Caco-2 (cell line): ENCODE data around the gene SHB. TPM values are rescaled to one million over a fixed set of nuclear protein-coding genes. Genes with fewer than 3 reads are reported as not detected.

Experiments used
- BruUV-seq: library from RNA; stranded (reverse); fragments of 400-500 nt; replicated peaks from 2 replicates; lab custom pipeline; 2021; lab: Mats Ljungman, UMichigan
- CTCF ChIA-PET: fragments of 300-600 bp; sonication (Branson Sonifier 250); formaldehyde crosslinking; loops from one replicate; lab custom pipeline; 2022; ENCODE audit warnings: antibody characterized with exemption; lab: Charles Lee
- POLR2A ChIA-PET: fragments of 300-600 bp; sonication (Branson Sonifier 250); formaldehyde crosslinking; loops from one replicate; lab custom pipeline; 2022; ENCODE audit warnings: antibody characterized with exemption; lab: Charles Lee
- DNase-seq, 2 experiments: peaks; one replicate each; pipeline versions ENCODE4 v3.0.0 to v3.0.0-alpha.2; 2020 to 2022
- H3K27me3 ChIP-seq: replicated peaks from 2 replicates; pipeline ENCODE4 v1.6.0; 2011; ENCODE audit warnings: low read length; ENCODE audit not compliant: control insufficient read depth, insufficient read depth
- H3K36me3 ChIP-seq: 2 replicates; pipeline ENCODE4 v1.5.1; 2011; ENCODE audit warnings: low read length; ENCODE audit not compliant: control insufficient read depth, insufficient read depth
- H3K4me1 ChIP-seq: fragments of 250-450 bp; sonication (Bioruptor Pico); 2 replicates; pipeline ENCODE4 v1.5.1; 2020; ENCODE audit warnings: mild to moderate bottlenecking
- H3K4me3 ChIP-seq: 2 replicates; pipeline ENCODE4 v1.5.1; 2011; ENCODE audit warnings: low read depth, mild to moderate bottlenecking, control low read depth, low read length
- H3K9me3 ChIP-seq: fragments of 250-450 bp; sonication (Bioruptor Pico); 2 replicates; pipeline ENCODE4 v1.5.1; 2020; ENCODE audit warnings: mild to moderate bottlenecking, moderate library complexity
- H3K27ac Mint-ChIP-seq: one replicate; pipeline ENCODE4 v1.8.0; 2022; ENCODE audit warnings: mixed read lengths; ENCODE audit not compliant: unreplicated experiment
- H3K27me3 Mint-ChIP-seq: one replicate; pipeline ENCODE4 v1.8.0; 2022; ENCODE audit warnings: mixed read lengths; ENCODE audit not compliant: insufficient read depth, unreplicated experiment
- H3K36me3 Mint-ChIP-seq: one replicate; pipeline ENCODE4 v1.8.0; 2022; ENCODE audit warnings: mild to moderate bottlenecking, mixed read lengths; ENCODE audit not compliant: insufficient read depth, unreplicated experiment
- H3K4me1 Mint-ChIP-seq: one replicate; pipeline ENCODE4 v1.8.0; 2022; ENCODE audit warnings: low read depth, mixed read lengths; ENCODE audit not compliant: unreplicated experiment
- H3K4me3 Mint-ChIP-seq: one replicate; pipeline ENCODE4 v1.8.0; 2022; ENCODE audit warnings: mild to moderate bottlenecking, moderate library complexity, mixed read lengths; ENCODE audit not compliant: unreplicated experiment
- H3K9me3 Mint-ChIP-seq: one replicate; pipeline ENCODE4 v1.8.0; 2022; ENCODE audit warnings: mixed read lengths; ENCODE audit not compliant: unreplicated experiment
- CTCF ChIP-seq, 2 experiments: fragments of 200-600 bp in 1 of 2; IDR thresholded peaks; 1 replicate in 1 of 2; 2 replicates in 1 of 2; pipeline versions ENCODE4 v1.5.1 to v1.8.0; 2011 to 2022; ENCODE audit warnings: antibody characterized with exemption in 1 of 2, control low read depth in 1 of 2, inconsistent platforms in 1 of 2, low read depth in 1 of 2, low read length in 1 of 2, mild to moderate bottlenecking in 1 of 2, moderate library complexity in 1 of 2; ENCODE audit not compliant: insufficient read depth in 1 of 2, severe bottlenecking in 1 of 2, unreplicated experiment in 1 of 2
- intact Hi-C: fragments of 100-400 bp; cut with micrococcal nuclease; formaldehyde crosslinking; loops from one replicate; pipeline ENCODE4 v1.10.0; 2022; ENCODE audit not compliant: unreplicated experiment
- total RNA-seq: library from RNA; stranded (reverse); gene quantifications from 2 replicates; pipeline ENCODE4 v1.2.3, GENCODE V29; 2022

The SHB gene
- total RNA-seq, 1 experiment from 2014 or later = 18.3 TPM

- H3K27me3 ChIP-seq = no peaks in the 10 kb centered on the region
- ChIA-PET CTCF (interaction anchor here (1.0 kb wide), 1 partner anchor 17 kb away, joined by 3 read pairs; no protein-coding TSS in a partner anchor), POLR2A (no interaction called here)
- no TSS peak for BruUV-seq
- peaks cover 43% of the 10 kb centered on the region for H3K4me1 Mint-ChIP-seq
- no peak for DNase-seq
- no peak for TF ChIP-seq CTCF (IDR thresholded peaks at IDR 0.05; ENCODE audit: insufficient read depth in 1 of 2, low read depth in 1 of 2, low read length in 1 of 2, severe bottlenecking in 1 of 2, unreplicated experiment in 1 of 2)
- intact Hi-C loops = no loop called here
- peaks cover 5% of the 10 kb centered on the region for H3K36me3 Mint-ChIP-seq
- no peaks in the 10 kb centered on the region for H3K9me3 Mint-ChIP-seq
- no peaks in the 10 kb centered on the region for H3K9me3 ChIP-seq
- H3K36me3 ChIP-seq = no peaks in the 10 kb centered on the region; the same call in 1 of the 2 replicates
- H3K4me3 ChIP-seq = no peak overlapping the region
- no peaks in the 10 kb centered on the region for H3K27me3 Mint-ChIP-seq
- H3K4me1 ChIP-seq = peaks cover 35% of the 10 kb centered on the region
- H3K4me3 Mint-ChIP-seq = no peak overlapping the region
- no peak overlapping the region for H3K27ac Mint-ChIP-seq
These were observed 32.5 kb downstream of the SHB start for GRCh38 chr9:38036359-38037084.

GRCh38 chr9:38035873-38036272, 33.2 kb downstream of the SHB start:
- intact Hi-C loops = no loop called here
- Mint-ChIP-seq H3K4me1 (peaks cover 39% of the 10 kb centered on the region), H3K27ac (no peak overlapping the region), H3K36me3 (peaks cover 5% of the 10 kb centered on the region), H3K4me3 (no peak overlapping the region), H3K9me3 (no peaks in the 10 kb centered on the region), H3K27me3 (no peaks in the 10 kb centered on the region)
- POLR2A ChIA-PET = no interaction called here
- H3K36me3 ChIP-seq = no peaks in the 10 kb centered on the region; the same call in 1 of the 2 replicates
- H3K9me3 ChIP-seq = no peaks in the 10 kb centered on the region
- H3K4me1 ChIP-seq = peaks cover 31% of the 10 kb centered on the region
- no peak overlapping the region for H3K4me3 ChIP-seq
- no TSS peak for BruUV-seq
- DNase-seq = no peak
- no peaks in the 10 kb centered on the region for H3K27me3 ChIP-seq
- TF ChIP-seq CTCF (IDR thresholded peaks at IDR 0.05; ENCODE audit: insufficient read depth in 1 of 2, low read depth in 1 of 2, low read length in 1 of 2, severe bottlenecking in 1 of 2, unreplicated experiment in 1 of 2) = no peak
- CTCF ChIA-PET = interaction anchor here (1.0 kb wide), 1 partner anchor 16 kb away, joined by 3 read pairs; no protein-coding TSS in a partner anchor

GRCh38 chr9:38033941-38034340, 35.1 kb downstream of the SHB start:
- DNase-seq = no peak
- BruUV-seq = no TSS peak
- Mint-ChIP-seq H3K36me3 (no peaks in the 10 kb centered on the region), H3K4me1 (peaks cover 25% of the 10 kb centered on the region), H3K27me3 (no peaks in the 10 kb centered on the region), H3K27ac (no peak overlapping the region), H3K9me3 (no peaks in the 10 kb centered on the region), H3K4me3 (no peak overlapping the region)
- intact Hi-C loops = no loop called here
- Histone ChIP-seq H3K4me3 (no peak overlapping the region), H3K36me3 (no peaks in the 10 kb centered on the region; the same call in 1 of the 2 replicates), H3K4me1 (peaks cover 15% of the 10 kb centered on the region), H3K9me3 (no peaks in the 10 kb centered on the region), H3K27me3 (no peaks in the 10 kb centered on the region)
- ChIA-PET CTCF (no interaction called here), POLR2A (no interaction called here)
- TF ChIP-seq CTCF (IDR thresholded peaks at IDR 0.05; ENCODE audit: insufficient read depth in 1 of 2, low read depth in 1 of 2, low read length in 1 of 2, severe bottlenecking in 1 of 2, unreplicated experiment in 1 of 2) = no peak
